GM19463 (cell line): ENCODE results near the gene CHCHD2.
A peak's percentile ranks its signal among the peaks of the same experiment; 100 is the strongest.
"Not testable (repeated sequence)": the region's sequence is repeated elsewhere in the genome, so short reads cannot be mapped to it uniquely, and the experiment has no call there.

ENCODE experiments used
- ATAC-seq: cut with Tn5 transposase; IDR thresholded peaks from one replicate; pipeline ENCODE4 v1.9.1; 2021; ENCODE audit warnings: mild to moderate bottlenecking, moderate library complexity; ENCODE audit not compliant: unreplicated experiment

Gene CHCHD2

DNA sequence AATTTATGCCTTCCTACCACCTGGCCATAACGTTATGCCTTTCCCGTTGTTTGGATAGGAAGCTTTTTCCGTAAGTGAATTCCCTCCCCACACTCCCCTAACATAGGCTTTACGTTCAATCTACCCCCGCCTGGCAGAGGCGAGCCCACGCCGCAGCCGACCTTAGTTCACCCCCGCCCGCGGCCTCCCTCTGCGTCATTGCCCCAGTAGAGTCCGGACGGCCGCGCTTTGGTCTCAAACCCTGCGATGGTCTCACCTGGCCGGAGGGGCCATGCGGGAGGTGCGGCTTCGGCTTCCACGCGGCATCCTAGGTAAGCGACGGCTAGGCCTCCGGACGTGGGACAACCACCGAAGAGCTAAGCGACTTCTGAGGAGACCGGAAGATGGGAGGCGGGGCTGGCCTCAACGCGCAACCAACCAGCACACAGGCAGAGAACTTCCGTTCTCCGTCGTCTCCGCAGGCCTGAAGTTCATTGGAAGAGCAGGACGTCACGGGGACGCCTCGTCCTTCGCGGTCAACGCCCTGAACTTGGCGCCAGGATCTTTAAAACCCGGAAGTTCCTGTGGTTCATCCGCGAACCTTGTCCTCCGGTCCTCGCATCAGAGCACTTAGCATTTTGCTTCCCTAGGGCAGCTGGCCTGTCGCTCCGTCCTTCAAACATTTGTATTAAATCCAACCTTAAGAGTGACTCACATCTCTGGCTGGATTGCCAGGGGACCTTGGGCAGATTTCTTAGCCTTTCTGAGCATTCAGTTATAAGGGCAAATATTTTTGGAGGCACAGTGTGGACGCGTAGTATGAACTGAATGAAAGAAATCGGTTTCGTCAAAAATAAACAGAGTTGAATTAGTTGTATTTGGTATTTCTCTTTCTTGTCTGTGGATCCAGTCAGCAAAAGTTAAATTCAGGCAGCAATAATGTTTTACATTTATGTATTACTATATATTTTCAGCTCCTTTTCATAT is at the start of gene CHCHD2:
Gene CHCHD2, minus strand, starts transcription at position 369 of the 966 bp plus-strand sequence. Its CDS starts 63 bp downstream, at position 306.
- ATAC-seq, result peak; percentile 99

DNA sequence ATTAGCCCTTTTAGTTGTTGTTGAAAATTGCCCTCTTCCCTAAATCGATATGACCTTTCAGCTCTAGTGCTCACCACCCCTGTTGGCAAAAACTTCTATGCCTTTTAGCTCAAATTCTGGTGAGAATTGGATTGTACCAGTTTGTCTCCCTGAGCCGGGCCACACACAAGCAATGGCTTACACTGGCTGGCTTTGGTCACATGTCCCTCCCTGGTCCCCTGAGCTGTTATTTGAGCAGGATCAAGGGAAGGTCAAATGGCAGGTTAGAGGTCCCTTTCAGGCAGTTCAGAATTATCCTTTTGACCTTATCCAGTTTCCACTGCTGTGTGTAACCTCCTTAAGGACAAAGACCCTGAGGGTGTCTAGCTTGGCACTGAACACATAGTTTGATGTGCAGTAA is 24.8 kb upstream of the CHCHD2 start:
- not testable (repeated sequence) for ATAC-seq

- ATAC-seq, result no peak
Measured at GRCh38 chr7:56127241-56127975, 21.1 kb upstream of the CHCHD2 start.

- no peak for ATAC-seq
Measured at GRCh38 chr7:56125831-56126230, 19.6 kb upstream of the CHCHD2 start.

- no peak for ATAC-seq
Measured at GRCh38 chr7:56124981-56125380, 18.7 kb upstream of the CHCHD2 start.

DNA sequence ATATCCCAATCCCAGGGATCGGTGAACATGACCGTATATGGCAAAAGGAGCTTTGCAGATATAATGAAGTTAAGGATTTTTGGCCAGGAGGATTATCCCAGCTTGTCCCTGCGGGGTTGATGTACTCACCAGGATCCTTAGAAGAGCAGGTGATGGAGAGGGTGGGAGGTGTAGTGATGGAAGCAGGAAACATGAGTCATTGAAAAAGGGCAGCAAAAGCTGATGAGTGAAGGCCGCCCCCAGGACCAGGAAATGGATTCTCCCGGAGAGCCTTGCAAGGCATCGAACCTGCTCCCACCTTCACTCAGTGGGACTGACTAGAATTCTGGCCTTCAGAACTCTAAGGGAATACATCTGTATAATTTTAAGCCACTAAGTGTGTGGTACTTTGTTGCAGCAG is 15.2 kb upstream of the CHCHD2 start:
- ATAC-seq, result no peak

GRCh38 chr7:56115852-56116538 is 9.7 kb upstream of the CHCHD2 start, which contains the start of gene NUPR2:
Gene NUPR2 (minus strand): TSS chr7:56116417. CDS start chr7:56116314, 103 bp downstream.
- ATAC-seq, result no peak

DNA sequence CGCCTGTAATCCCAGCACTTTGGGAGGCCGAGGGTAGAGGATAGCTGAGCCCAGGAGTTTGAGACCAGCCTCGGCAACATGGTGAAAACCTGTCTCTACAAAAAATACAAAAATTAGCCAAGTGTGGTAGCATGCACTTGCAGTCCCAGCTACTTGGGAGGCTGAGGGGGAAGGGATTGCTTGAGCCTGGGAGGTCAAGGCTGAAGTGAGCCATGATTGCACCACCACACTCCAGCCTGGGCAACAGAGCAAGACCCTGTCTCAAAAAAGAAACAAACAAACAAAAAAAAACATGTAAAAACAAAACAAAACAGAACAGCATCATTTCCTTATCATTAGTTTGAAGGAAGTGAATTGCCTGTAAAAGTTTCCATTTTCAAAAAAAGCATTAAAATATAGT is 6.0 kb upstream of the CHCHD2 start:
- ATAC-seq, result not testable (repeated sequence)

DNA sequence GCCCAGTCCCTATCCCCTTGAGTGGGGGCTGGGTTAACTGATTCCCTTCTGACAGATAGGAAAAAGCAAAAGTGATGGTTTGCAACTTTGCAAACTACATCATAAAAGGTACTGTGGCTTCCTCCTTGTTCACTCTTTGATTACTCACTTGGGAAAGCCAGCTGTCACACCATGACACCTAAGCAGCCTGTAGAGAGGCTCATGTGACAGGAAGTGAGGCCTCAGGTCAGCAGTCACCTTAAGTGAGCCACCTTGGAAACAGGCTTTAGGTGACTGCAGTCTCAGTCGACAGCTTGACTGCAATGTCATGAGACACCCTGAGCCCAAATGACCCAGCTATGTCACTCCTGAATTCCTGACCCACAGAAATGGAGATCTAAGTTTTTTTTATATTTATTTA is 4.3 kb upstream of the CHCHD2 start:
- ATAC-seq, result no peak

DNA sequence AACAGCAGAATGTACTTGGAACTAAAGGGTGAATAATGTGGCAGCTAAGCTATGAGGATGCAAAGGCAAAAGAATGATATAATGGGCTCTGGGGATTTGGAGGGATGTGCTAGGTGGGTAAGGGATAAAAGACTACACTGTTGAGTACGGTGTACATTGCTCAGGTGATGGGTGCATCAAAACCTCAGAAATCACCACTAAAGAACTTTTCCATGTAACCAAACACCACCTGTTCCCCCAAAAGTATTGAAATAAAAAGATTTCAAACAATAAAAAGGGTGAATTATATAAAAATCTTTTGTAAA is 1.6 kb upstream of the CHCHD2 start:
- no peak for ATAC-seq

DNA sequence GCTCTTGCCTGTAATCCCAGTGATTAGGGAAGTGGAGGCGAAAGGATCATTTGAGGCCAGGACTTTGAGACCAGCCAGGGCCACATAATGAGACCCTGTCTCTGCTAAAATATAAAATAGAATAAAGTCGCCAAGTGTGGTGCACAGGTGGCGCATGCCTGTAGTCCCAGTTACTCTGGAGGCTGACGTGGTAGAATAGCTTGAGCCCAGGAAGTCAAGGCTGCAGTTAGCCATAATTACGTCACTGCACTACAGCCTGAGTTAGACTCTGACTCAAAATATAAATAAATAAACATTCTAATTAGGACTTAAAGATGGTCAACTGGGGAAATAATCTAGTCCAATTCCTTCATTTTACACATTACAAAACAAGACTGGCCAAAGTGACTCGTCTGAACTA is 768 bp downstream of the CHCHD2 start:
- peak; percentile 15 for ATAC-seq

DNA sequence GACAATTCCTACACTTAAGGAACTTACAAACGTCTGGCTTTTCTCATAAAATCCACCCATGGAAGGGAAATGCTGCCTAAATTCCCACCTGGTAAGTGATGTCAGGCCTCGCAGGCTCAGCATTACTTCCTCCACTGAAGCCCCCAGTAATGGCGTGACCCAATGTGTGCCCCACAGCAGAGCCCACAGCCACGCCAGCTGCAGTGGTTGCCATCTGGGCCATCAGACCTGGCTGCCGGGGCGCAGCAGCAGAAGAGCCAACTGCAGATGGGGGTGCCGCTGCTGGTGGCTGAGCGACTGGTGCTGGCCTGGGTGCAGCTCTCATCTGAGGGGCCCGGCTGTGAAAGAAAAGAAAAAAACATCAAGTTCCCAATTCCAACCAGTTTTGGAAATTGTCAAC is 2.1 kb downstream of the CHCHD2 start:
- not testable (repeated sequence) for ATAC-seq

GRCh38 chr7:56099653-56100052 is 6.6 kb downstream of the CHCHD2 start:
- ATAC-seq, result no peak

DNA sequence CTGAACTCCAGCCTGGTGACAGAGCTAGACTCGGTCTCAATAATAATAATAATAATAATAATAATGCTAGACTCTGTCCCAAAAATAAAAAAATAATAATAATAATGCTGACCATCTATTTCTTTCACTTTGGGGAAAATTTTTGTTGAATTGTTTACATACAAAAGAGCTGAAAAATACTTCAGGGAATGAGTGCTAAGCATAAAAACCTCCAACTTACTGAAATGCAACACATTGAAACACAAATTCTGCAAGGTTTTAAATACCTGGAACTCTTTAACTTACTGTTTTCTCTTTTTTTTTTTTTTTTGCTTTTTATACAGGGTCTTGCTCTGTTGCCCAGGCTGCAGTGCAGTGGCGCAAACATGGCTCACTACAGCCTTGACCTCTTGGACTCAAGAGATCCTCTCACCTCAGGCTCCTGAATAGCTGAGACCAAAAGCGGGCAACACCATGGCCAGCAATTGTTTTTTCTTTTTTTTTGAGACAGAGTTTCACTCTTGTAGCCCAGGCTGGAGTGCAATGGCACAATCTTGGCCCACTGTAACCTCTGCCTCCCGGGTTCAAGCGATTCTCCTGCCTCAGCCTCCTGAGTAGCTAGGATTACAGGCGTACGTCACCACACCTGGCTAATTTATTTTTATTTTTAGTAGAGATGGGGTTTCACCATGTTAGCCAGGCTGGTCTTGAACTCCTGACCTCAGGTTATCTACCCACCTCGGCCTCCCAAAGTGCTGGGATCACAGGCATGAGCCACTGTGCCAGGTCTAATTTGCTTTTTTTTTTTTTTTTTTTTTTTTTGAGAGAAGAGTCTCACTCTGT is 7.9 kb downstream of the CHCHD2 start:
- ATAC-seq, result not testable (repeated sequence)

- no peak for ATAC-seq
Measured at GRCh38 chr7:56097700-56098099, 8.6 kb downstream of the CHCHD2 start.

DNA sequence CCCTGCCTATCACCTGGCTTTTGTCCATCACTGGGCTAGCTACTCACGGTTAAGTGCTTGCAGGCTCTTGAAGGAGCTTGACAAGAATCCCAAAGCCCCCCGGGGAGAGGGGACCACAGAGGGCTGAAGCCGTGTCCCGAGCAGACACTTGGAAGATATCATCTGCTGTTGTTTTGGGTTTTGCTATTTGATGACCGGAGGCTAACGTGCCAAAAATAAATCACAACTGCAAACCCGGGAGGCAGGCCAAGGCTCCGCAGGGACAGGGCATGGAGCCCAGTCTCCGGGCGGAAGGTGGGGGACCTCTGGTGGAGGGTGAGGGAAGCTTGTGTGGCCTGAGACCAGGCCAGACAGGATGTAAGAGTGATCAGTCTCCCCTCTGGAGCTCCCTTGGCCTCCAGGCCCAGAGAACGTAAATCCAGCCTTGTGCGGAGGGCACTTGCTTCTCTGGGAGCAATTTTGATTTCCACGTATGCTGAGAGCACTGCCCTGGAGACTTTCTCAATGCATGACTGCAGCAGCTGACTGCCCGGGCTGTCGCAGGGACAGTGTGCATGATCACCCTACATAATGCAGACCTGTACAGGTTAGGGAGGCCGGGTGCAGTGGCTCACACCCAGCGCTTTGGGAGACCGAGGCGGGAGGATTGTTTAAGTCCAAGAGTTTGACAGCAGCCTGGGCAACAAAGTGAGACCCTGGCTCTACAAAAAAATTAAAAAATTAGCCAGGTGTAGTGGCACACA is 13.3 kb downstream of the CHCHD2 start, which contains the start of gene PHKG1:
Gene PHKG1, minus strand, starts transcription at position 164 of the 743 bp plus-strand sequence. CDS start 4,011 bp downstream, outside the sequence.
- no peak for ATAC-seq

DNA sequence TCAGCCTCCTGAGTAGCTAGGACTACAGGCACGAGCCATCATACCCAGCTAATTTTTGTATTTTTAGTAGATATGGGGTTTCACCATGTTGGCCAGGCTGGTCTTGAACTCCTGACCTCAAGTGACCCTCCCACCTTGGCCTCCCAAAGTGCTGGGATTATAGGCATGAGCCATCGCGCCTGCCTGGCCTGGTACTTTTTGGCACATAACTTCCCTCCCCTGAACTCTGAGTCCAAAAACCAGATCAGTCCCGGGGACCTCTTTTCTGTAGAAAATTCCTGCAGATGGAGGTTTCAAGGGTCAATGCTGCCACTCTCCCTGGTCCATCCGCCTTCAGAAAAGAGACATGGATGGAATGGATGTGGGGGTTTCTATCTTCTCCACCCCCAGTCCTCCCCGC is 13.9 kb downstream of the CHCHD2 start:
- not testable (repeated sequence) for ATAC-seq

DNA sequence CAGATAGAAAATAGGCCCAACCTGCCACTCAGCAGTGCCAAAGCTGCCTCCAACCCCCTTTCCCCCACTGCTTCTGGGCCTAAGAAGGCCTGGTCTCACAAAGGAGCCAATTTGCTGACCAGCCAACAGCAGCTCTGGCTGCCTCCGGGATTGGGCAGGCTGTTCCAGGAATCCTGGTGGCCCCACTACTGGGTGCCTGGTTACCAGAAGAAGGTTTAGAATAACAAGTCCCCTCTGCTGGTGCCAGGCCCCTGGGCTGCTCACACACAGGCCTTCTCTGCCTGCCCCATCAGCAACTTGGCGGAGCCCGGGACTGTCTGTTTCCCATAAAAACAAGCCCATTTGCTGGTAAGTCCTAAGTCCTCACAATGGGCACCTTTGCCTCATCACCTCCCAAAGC is 14.7 kb downstream of the CHCHD2 start:
- ATAC-seq, result no peak

GRCh38 chr7:56087445-56087844 is 18.8 kb downstream of the CHCHD2 start:
- no peak for ATAC-seq

DNA sequence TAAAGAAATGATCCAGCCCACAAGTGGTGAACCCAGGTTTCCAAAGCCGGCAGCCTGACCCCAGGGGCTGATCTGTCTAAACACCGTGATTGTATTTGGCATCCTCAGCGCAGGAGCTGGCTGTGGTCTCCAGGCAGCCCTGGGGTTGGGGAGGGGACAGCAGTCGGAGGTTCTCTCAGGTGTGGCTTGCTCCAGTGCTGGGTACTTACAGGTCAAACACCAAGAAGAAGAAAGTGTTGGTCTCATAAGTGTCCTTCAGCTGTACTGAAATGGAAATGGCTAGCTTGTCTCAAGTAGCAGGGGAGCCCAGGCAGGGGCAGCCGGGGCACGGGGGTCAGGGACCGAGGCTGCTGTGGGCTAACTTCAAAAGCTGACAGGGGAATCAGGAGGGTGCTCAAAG is 19.5 kb downstream of the CHCHD2 start:
- ATAC-seq, result no peak
